PC-3 (cell line): ENCODE measurements around the gene R3HDML. TPM values are rescaled to one million over a fixed set of nuclear protein-coding genes. Genes with fewer than 3 reads are reported as not detected.

Experiments
- ATAC-seq: fragments of 200-7000 bp; cut with Tn5 transposase; 2 replicates; pipeline ENCODE4 v1.9.1; 2020; ENCODE audit warnings: mild to moderate bottlenecking, moderate library complexity
- BruUV-seq: library from RNA; stranded (reverse); fragments of 400-500 nt; replicated peaks from 2 replicates; lab custom pipeline; 2021; lab: Mats Ljungman, UMichigan
- CTCF ChIA-PET: fragments of 300-600 bp; sonication (Branson Sonifier 250); formaldehyde crosslinking; loops from one replicate; lab custom pipeline; 2022; ENCODE audit warnings: antibody characterized with exemption; lab: Charles Lee
- POLR2A ChIA-PET: fragments of 300-600 bp; sonication (Branson Sonifier 250); formaldehyde crosslinking; loops from one replicate; lab custom pipeline; 2022; ENCODE audit warnings: antibody characterized with exemption; ENCODE audit not compliant: unreplicated experiment; lab: Charles Lee
- DNase-seq: peaks from one replicate; pipeline ENCODE4 v3.0.0-alpha.2; 2015
- H2AFZ ChIP-seq: fragments of 300-600 bp; sonication (generic); 2 replicates; pipeline ENCODE4 v1.6.0; 2016; ENCODE audit warnings: antibody characterized with exemption, low read length
- H3F3A ChIP-seq: fragments of 300-600 bp; sonication (generic); one replicate; pipeline ENCODE4 v1.6.0; 2017; ENCODE audit warnings: antibody characterized with exemption, low read length, control low read depth, mild to moderate bottlenecking; ENCODE audit not compliant: unreplicated experiment
- H3K27ac ChIP-seq: fragments of 300-600 bp; sonication (generic); 2 replicates; pipeline ENCODE4 v1.5.1; 2016; ENCODE audit warnings: mild to moderate bottlenecking, low read length
- H3K27me3 ChIP-seq: fragments of 300-600 bp; sonication (generic); 2 replicates; pipeline ENCODE4 v1.6.1; 2016; ENCODE audit warnings: low read length, mixed read lengths
- H3K36me3 ChIP-seq: fragments of 300-600 bp; sonication (generic); 2 replicates; pipeline ENCODE4 v1.6.1; 2016; ENCODE audit warnings: low read depth, mixed run types, low read length, mixed read lengths
- H3K4me1 ChIP-seq: fragments of 300-600 bp; sonication (generic); 2 replicates; pipeline ENCODE4 v1.5.1; 2016; ENCODE audit warnings: low read length; ENCODE audit not compliant: insufficient read depth
- H3K4me2 ChIP-seq: fragments of 300-600 bp; sonication (generic); 2 replicates; pipeline ENCODE4 v1.6.0; 2016; ENCODE audit warnings: low read length
- H3K4me3 ChIP-seq: fragments of 300-600 bp; sonication (generic); 2 replicates; pipeline ENCODE4 v1.5.1; 2016; ENCODE audit warnings: mild to moderate bottlenecking, low read length, mixed read lengths
- H3K79me2 ChIP-seq: fragments of 300-600 bp; sonication (generic); 2 replicates; pipeline ENCODE4 v1.6.1; 2017; ENCODE audit warnings: low read length, mixed read lengths
- H3K9ac ChIP-seq: fragments of 300-600 bp; sonication (generic); 2 replicates; pipeline ENCODE4 v1.6.0; 2016; ENCODE audit warnings: mild to moderate bottlenecking, low read length
- H3K9me2 ChIP-seq: fragments of 300-600 bp; sonication (generic); replicated peaks from 2 replicates; pipeline ENCODE4 v1.6.1; 2016; ENCODE audit warnings: mixed run types, low read length, mixed read lengths
- H3K9me3 ChIP-seq: fragments of 300-600 bp; sonication (generic); 2 replicates; pipeline ENCODE4 v1.6.1; 2016; ENCODE audit warnings: low read length, mixed read lengths
- H4K20me1 ChIP-seq: fragments of 300-600 bp; sonication (generic); 2 replicates; pipeline ENCODE4 v1.6.1; 2016; ENCODE audit warnings: low read length, mixed read lengths
- EZH2 ChIP-seq: fragments of 300-600 bp; sonication (generic); IDR thresholded peaks from one replicate; pipeline ENCODE4 v1.6.1; 2017; ENCODE audit warnings: antibody characterized with exemption, mild to moderate bottlenecking, low read length; ENCODE audit not compliant: unreplicated experiment
- EZH2phosphoT487 ChIP-seq: fragments of 300-600 bp; sonication (generic); IDR thresholded peaks from 2 replicates; pipeline ENCODE4 v1.6.1; 2018; ENCODE audit warnings: mild to moderate bottlenecking, antibody characterized with exemption, low read length, borderline replicate concordance
- intact Hi-C: fragments of 100-400 bp; cut with micrococcal nuclease; formaldehyde crosslinking; loops from 2 replicates; pipeline ENCODE4 v1.9.0; 2023
- total RNA-seq: library from RNA; depleted of rRNA; stranded (reverse); fragments of >200 nt; gene quantifications from 2 replicates; pipeline ENCODE4 v1.2.3, GENCODE V29; 2014
- TF ChIP-seq, protein P1 (sequence below): fragments of 300-600 bp; sonication (generic); conservative IDR thresholded peaks from 2 replicates; pipeline ENCODE4 v1.5.1; 2017; ENCODE audit warnings: antibody characterized with exemption, low read depth, mild to moderate bottlenecking, low read length

R3HDML gene
- total RNA-seq, 1 experiment from 2014 or later = not detected

GRCh38 chr20:44364780-44365179 is 27.9 kb downstream of the R3HDML start:
- Histone ChIP-seq H3K9ac (no peak overlapping the region), H3K4me1 (no peaks in the 10 kb centered on the region), H3K27ac (no peak overlapping the region), H4K20me1 (no peaks in the 10 kb centered on the region), H2AFZ (no peak overlapping the region), H3K9me3 (no peaks in the 10 kb centered on the region), H3K9me2 (no peaks in the 10 kb centered on the region), H3K27me3 (peaks cover 4% of the 10 kb centered on the region; the same call in 1 of the 2 replicates), H3K4me2 (no peak overlapping the region), H3K79me2 (no peaks in the 10 kb centered on the region), H3K4me3 (no peak overlapping the region), H3K36me3 (no peaks in the 10 kb centered on the region), H3F3A (no peaks in the 10 kb centered on the region)
- ChIA-PET POLR2A (interaction anchor here (0.7 kb wide), 1 partner anchor 161 kb away, joined by 3 read pairs; no protein-coding TSS in a partner anchor), CTCF (no interaction called here)
- BruUV-seq = no TSS peak
- TF ChIP-seq EZH2 (no peak), EZH2phosphoT487 (no peak)
- TF ChIP-seq, protein P1, sequence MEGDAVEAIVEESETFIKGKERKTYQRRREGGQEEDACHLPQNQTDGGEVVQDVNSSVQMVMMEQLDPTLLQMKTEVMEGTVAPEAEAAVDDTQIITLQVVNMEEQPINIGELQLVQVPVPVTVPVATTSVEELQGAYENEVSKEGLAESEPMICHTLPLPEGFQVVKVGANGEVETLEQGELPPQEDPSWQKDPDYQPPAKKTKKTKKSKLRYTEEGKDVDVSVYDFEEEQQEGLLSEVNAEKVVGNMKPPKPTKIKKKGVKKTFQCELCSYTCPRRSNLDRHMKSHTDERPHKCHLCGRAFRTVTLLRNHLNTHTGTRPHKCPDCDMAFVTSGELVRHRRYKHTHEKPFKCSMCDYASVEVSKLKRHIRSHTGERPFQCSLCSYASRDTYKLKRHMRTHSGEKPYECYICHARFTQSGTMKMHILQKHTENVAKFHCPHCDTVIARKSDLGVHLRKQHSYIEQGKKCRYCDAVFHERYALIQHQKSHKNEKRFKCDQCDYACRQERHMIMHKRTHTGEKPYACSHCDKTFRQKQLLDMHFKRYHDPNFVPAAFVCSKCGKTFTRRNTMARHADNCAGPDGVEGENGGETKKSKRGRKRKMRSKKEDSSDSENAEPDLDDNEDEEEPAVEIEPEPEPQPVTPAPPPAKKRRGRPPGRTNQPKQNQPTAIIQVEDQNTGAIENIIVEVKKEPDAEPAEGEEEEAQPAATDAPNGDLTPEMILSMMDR = no peak
- ATAC-seq (no peak), DNase-seq (no peak)
- intact Hi-C loops = no loop called here

DNA sequence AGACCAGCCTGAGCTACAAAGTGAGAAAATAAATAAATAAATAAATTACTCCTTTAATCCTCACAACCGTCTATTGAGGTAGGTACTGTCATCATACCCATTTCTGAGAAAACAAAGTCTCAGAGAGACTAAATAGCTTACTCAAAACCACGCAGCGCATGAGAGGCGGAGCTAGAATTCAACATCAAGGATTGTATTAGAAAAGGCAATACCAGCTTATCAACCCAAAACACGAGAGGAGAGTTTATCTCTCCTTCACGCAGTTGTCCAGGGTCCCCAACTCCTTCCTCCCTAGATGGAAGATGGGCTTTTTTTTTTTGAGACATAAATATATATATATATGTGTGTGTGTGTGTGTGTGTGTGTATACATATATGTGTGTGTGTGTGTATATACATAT is 30.9 kb downstream of the R3HDML start:
- H3K27ac ChIP-seq = no peak overlapping the region
- H3K9me2 ChIP-seq = no peaks in the 10 kb centered on the region
- no TSS peak for BruUV-seq
- ChIA-PET POLR2A (no interaction called here), CTCF (no interaction called here)
- H3K4me2 ChIP-seq = no peak overlapping the region
- ATAC-seq (no peak), DNase-seq (no peak)
- intact Hi-C loops = no loop called here
- H3K79me2 ChIP-seq = no peaks in the 10 kb centered on the region
- no peaks in the 10 kb centered on the region for H3K9me3 ChIP-seq
- no peaks in the 10 kb centered on the region for H3K36me3 ChIP-seq
- H2AFZ ChIP-seq = no peak overlapping the region
- H3K4me1 ChIP-seq = peaks cover 4% of the 10 kb centered on the region; the same call in 1 of the 2 replicates
- H4K20me1 ChIP-seq = no peaks in the 10 kb centered on the region
- no peak overlapping the region for H3K9ac ChIP-seq
- no peaks in the 10 kb centered on the region for H3K27me3 ChIP-seq
- no peak for TF ChIP-seq EZH2
- TF ChIP-seq, protein P1 = no peak
- no peak for TF ChIP-seq EZH2phosphoT487
- no peaks in the 10 kb centered on the region for H3F3A ChIP-seq
- H3K4me3 ChIP-seq = no peak overlapping the region

DNA sequence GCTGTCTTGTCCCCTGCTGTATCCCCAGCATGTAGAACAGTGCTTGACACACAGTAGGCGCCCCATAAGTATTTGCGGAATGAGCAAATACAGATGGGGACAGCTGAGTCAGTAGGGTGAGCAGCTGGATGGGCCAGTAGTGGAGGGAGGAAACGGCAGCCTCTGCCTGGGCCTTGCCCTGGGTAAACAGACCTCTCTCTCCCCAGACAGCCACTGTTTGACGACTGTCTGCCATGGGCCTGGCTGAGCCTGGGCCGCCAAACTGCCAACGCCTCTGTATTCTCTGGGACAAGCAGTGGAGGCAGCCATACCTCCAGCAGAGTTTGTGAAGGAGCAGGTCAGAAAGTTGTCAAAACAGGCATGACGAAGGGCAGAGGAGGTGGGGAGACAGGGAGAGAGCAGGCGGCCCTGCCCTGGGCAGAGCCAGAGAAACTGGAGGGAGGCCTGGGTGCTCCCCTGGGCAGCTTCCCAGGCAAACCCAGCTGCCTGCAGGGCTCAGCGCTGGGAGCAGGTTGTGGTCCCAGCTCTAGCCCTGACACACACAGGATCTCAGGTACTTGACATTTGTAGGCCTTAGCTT is 33.9 kb downstream of the R3HDML start:
- Histone ChIP-seq H3K4me2 (no peak overlapping the region), H3F3A (no peaks in the 10 kb centered on the region), H4K20me1 (no peaks in the 10 kb centered on the region), H3K36me3 (no peaks in the 10 kb centered on the region), H3K4me1 (peaks cover 4% of the 10 kb centered on the region; the same call in 1 of the 2 replicates), H3K79me2 (no peaks in the 10 kb centered on the region), H2AFZ (peak overlapping the region; percentile 67), H3K9ac (no peak overlapping the region), H3K9me3 (no peaks in the 10 kb centered on the region), H3K27ac (no peak overlapping the region), H3K9me2 (no peaks in the 10 kb centered on the region), H3K27me3 (peaks cover 8% of the 10 kb centered on the region; the same call in 1 of the 2 replicates), H3K4me3 (no peak overlapping the region)
- no TSS peak for BruUV-seq
- intact Hi-C loops = no loop called here
- peak; percentile 41 for DNase-seq
- ATAC-seq = peak; percentile 87
- POLR2A ChIA-PET = no interaction called here
- TF ChIP-seq EZH2phosphoT487 (no peak), EZH2 (no peak)
- TF ChIP-seq, protein P1 = no peak
- CTCF ChIA-PET = no interaction called here
